AG09309 (cell line): ENCODE data around the gene BCAS2.

ENCODE experiments used
- DNase-seq: peaks from one replicate; pipeline ENCODE4 v3.0.0-alpha.2; 2010; ENCODE audit warnings: low read depth
- H3K4me3 ChIP-seq: 2 replicates; pipeline ENCODE4 v1.5.1; 2011; ENCODE audit warnings: mild to moderate bottlenecking, low read depth, low read length, moderate library complexity; ENCODE audit not compliant: control insufficient read depth
- CTCF ChIP-seq: IDR thresholded peaks from 2 replicates; pipeline ENCODE4 v1.5.1; 2011; ENCODE audit warnings: mild to moderate bottlenecking, low read depth, low read length, inconsistent platforms; ENCODE audit not compliant: insufficient read depth, control insufficient read depth; ENCODE audit errors: missing control alignments

The BCAS2 gene

GRCh38 chr1:114549137-114549536 is 32.3 kb downstream of the BCAS2 start:
- no peak for DNase-seq
- TF ChIP-seq CTCF = no peak
- H3K4me3 ChIP-seq = no peak overlapping the region

GRCh38 chr1:114547076-114547475 is 34.3 kb downstream of the BCAS2 start:
- no peak for TF ChIP-seq CTCF
- DNase-seq = no peak
- H3K4me3 ChIP-seq = no peak overlapping the region

GRCh38 chr1:114545796-114546195 is 35.6 kb downstream of the BCAS2 start:
- H3K4me3 ChIP-seq = no peak overlapping the region
- TF ChIP-seq CTCF = no peak
- no peak for DNase-seq

- no peak overlapping the region for H3K4me3 ChIP-seq
- TF ChIP-seq CTCF = no peak
- no peak for DNase-seq
Measured at GRCh38 chr1:114545315-114545714, 36.1 kb downstream of the BCAS2 start.

GRCh38 chr1:114540821-114541220 is 40.6 kb downstream of the BCAS2 start:
- H3K4me3 ChIP-seq = no peak overlapping the region
- no peak for TF ChIP-seq CTCF

GRCh38 chr1:114540272-114540671 is 41.1 kb downstream of the BCAS2 start:
- TF ChIP-seq CTCF = no peak
- H3K4me3 ChIP-seq = no peak overlapping the region
- no peak for DNase-seq

More at GRCh38 chr1:114540821-114541220, 40.6 kb downstream of the BCAS2 start:
- no peak for DNase-seq

- no peak for DNase-seq
- H3K4me3 ChIP-seq = no peak overlapping the region
- no peak for TF ChIP-seq CTCF
Measured at GRCh38 chr1:114536043-114536442, 45.4 kb downstream of the BCAS2 start.
